H4 (cell line): ENCODE measurements around the gene ANXA3. TPM values are rescaled to one million over a fixed set of nuclear protein-coding genes. Genes with fewer than 3 reads are reported as not detected.
A peak's percentile ranks its signal among the peaks of the same experiment; 100 is the strongest.
"Not testable (repeated sequence)": the region's sequence is repeated elsewhere in the genome, so short reads cannot be mapped to it uniquely, and the experiment has no call there.

Source experiments
- DNase-seq: peaks from one replicate; pipeline ENCODE4 v3.0.0-alpha.2; 2015; ENCODE audit warnings: low spot score
- total RNA-seq: library from RNA; depleted of rRNA; stranded (reverse); fragments of >200 nt; shearing (Covaris generic); gene quantifications from 2 replicates; pipeline ENCODE4 v1.2.3, GENCODE V29; 2014

Gene ANXA3
- total RNA-seq, 1 experiment from 2014 or later, result 0.35 TPM

DNA sequence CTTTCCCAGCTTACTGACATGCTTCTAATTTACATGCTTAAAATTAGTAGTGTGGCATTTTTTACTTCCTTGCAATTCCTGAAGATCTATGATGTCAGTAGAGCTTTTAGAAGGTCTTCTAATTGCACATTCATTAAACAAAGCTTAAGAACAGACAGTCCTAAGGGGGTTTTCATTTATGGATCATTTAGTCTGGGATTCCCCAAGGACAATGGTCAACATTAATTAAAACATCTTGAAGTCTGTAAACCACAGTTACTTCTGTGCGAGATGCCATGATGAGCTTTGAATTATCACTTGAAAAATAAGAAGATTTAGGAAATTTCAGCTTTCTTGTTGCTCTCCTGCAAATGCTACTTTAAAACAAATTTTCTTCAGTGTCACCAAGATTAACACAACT is 20.2 kb downstream of the ANXA3 start:
- no peak for DNase-seq

DNA sequence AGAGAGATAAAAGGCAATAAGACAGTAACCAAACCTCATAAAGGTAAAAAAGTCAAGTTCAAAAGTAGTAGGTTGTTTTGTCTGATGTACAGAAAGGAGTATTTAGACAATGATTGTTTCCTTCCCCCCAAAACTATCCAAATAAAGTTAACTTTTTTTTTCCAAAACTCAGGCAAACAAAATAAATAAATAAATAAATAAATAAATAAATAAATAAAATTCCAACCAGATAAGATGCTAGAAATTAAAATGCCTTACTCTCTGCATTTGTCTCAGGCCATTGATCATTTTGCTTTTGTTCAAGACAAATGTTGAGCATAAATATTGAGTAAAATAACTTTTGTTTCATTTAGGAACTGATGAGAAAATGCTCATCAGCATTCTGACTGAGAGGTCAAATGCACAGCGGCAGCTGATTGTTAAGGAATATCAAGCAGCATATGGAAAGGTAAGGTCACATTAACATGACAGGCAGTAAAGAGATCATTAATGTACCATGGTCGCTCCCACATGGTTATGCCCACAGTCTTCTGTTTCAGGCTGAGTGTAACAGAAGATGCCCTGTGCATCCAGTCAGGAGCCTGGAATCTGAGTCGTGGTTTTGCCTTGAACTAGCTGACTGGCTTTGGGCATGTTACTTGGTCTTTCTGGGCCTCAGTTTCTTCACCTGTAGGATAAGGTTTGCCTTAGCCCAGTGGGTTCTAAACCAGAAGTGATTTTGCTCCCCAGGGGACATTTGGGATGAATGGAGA is 27.3 kb downstream of the ANXA3 start:
- DNase-seq, result no peak

GRCh38 chr4:78581618-78582017 is 30.0 kb downstream of the ANXA3 start:
- DNase-seq, result no peak

- no peak for DNase-seq
These were observed 33.4 kb downstream of the ANXA3 start for GRCh38 chr4:78584863-78585547.

DNA sequence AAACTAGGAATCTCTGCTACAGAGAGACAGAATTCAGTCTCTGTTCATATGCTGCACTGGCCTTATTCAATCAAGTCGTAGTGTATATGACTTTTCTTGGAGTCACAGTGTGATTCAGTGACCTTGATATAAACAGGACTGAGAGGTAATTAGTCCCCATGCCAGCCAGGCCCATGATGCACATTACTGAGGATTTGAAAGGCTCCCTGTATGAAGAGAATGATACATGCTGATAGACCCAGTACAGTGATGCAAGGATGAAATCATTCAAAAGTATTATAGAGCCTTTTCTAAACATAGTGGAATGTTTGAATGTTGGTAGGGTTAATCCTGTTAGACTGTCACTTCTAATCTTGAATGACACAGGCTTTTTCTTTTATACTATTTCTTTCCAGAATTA is 34.1 kb downstream of the ANXA3 start:
- DNase-seq, result no peak

GRCh38 chr4:78588894-78589545 is 37.5 kb downstream of the ANXA3 start:
- DNase-seq, result no peak

- DNase-seq, result no peak
These were observed 39.8 kb downstream of the ANXA3 start for GRCh38 chr4:78591404-78591803.

GRCh38 chr4:78592088-78592783 is 40.7 kb downstream of the ANXA3 start:
- no peak for DNase-seq

DNA sequence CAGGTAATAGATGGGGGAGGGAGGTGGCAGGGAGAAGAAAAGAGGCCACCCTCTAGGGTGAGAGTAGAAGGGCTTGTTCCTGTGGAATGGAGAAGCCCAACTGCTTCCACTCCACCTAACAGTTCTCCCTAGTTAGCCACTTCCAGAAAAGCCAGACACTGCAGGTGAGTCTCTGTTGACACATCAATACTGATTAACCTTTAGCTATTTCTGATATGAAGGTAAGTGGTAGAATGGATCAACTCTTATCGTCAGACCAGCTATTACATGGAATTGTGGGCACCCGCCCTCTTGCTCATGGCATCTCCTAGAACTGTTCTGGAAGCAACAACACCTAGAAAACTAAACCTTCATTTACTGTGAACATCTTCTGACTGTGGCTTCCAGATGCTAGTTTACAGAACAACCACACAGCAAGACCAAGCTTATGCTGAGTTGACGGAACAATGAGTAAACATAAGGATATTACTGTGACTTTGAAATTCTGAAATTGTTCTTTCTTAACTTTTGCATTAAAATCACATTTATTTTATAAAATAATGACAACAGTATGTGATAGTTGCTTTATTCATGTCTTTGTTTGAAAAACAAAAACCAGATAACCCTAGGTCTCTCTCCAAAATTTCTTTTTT is 44.7 kb downstream of the ANXA3 start:
- DNase-seq, result no peak

DNA sequence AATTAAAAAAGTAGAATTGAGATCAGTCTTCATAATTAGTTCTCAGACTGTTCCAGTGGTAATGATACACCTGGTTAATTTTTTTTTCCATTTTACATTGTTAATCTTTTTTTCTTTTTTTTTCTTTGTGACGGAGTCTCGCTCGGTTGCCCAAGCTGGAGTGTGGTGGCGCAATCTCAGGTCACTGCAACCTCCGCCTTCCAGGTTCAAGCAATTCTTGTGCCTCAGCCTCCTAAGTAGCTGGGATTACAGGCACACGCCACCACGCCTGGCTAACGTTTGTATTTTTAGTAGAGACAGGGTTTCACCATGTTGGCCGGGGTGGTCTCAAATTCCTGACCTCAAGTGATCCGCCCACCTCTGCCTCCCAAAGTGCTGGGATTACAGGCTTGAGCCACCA is 46.9 kb downstream of the ANXA3 start:
- not testable (repeated sequence) for DNase-seq

DNA sequence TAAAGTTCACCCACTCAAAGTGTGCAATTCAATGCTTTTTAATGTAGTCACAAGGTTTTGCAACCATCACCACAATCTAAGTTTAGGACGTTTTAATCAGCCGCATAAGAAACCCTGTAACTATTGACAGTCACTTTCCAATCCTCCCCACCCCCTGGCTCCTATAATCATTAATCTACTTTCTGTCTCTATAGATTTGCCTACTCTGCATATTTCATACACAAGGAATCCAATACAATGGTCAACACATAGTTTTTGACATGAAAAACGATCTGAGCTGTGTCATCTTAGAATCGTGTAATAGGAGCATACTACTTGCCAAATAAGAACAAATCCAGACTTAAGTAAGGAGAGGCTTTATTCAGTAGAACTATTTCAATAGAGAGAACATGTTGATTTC is 47.6 kb downstream of the ANXA3 start:
- no peak for DNase-seq

DNA sequence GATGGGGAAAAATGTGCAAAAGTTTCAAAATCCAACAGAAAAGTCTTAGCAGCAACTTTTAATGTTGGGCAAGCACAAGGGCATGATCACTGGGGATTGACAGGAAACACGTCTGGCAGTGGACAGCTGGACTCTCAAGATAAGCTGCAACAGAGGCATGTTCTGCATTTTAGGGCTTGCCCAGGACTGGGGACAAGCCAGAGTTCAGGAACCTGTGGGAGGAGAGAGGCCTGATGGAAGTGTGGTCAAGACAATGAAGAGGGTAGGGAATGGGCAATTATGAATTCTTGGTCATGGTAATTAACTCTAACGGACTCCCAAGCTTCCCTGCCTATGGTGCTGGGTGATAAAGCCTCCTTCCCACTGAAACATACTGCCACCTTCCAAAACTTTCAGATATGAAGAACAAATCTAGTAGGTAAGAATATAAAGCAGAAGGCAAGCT is 48.4 kb downstream of the ANXA3 start:
- DNase-seq, result no peak

DNA sequence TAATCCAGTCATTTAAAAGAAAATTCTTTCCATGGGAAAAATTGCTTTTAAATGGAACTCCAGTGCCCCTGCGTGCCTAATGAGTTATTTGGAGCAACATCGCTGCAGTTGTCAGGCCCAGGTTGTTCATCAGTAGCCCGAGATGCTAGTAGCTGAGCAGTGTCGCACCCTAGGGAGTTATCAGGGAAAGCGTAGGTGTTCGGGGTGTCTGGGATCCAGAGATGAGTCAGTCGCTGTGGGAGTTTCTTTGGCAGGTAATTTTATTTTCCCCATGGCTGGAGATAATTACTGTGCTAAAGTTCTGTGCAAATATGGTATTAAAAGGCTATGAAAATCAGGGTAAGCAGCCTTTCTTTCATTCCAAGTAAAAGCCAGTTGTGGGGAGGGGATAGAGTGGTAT is 49.4 kb downstream of the ANXA3 start:
- DNase-seq, result no peak

- DNase-seq, result peak; percentile 19
These were observed 50.8 kb downstream of the ANXA3 start for GRCh38 chr4:78602334-78602733.

DNA sequence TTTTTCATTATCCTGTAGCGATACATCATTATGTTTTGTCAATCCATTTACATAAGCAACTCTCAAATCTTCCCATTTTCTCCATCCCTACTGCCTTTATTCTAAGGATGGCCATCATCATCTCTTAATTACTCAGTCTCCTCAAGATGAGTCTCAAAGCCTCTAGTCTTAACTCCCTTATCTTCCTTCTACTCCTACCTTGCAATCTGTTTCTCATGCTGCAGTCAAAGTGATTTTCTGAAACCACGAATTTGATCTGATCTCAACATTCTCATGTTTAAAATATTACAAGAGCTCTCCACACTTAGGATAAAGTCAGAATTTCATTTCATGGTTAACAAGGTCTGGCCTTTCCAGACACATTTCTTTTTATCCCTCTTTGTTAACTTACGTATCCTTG is 51.8 kb downstream of the ANXA3 start:
- no peak for DNase-seq

GRCh38 chr4:78604988-78605387 is 53.4 kb downstream of the ANXA3 start:
- no peak for DNase-seq

- no peak for DNase-seq
These were observed 54.5 kb downstream of the ANXA3 start for GRCh38 chr4:78606035-78606434.

DNA sequence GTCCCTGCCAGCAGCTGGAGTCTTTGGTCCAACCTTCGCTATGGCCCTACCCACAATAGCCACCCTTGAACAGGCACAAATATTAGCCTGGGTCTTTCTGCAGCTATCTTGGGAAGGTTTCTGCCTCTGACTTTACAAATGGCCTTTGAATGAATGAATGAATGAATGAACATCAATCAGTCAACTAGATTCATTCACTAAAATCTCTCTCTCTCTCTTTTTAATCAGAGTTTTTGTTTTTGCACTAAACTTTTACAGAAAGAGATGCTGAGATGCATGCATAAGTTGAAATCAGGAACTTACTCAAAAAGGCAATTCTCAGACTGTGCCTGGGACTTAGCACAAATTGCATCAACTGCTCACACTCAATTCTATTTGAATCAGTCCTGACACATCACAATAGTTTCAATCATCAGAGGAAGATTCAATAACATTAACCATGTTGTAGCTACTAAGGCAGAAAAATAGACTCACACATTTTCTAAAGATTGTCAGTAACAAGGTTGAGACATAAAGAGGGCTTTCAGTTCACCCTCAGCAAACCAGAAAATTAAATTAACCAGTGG is 55.0 kb downstream of the ANXA3 start:
- DNase-seq, result no peak

DNA sequence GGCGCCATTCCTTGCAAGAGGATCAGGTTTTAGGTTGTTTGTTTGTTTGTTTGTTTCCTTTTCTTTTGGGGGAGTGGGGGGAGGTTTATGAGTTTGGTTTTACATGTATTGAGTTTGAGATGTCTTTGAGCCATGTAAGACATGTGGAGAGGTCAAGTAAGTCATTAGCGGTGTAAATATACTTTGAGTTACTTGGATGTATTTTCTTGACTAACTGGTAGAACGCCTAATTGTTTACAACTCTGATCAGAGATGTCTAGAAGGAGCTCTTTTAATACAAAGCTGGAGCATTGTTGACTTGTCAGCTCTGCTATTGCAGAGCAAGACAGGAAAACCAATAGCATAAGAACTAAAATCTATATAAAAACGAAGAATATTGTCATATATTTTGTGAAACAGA is 57.1 kb downstream of the ANXA3 start:
- no peak for DNase-seq

DNA sequence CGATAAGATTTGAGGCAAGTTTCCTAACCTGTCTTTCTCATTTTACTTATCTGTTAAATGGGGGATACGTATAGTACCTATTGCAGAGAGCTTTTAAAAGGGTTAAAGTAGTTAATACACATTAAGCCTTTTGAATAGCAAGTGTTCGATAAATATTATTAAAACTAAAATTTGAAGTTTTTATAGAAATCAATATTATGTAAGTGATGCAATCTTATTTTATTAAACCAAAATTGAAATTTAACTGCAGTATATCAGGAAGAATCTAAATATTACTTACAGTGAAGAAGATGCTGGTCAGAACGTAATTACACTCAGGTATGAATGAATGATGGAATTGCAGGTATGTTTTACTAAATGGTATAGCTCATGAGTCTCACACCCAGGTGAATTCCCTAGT is 58.0 kb downstream of the ANXA3 start:
- no peak for DNase-seq

GRCh38 chr4:78610546-78611214 is 59.1 kb downstream of the ANXA3 start:
- DNase-seq, result peak; percentile 48
